ENCODE data around the gene GNAI3.

GNAI3 gene

GRCh38 chr1:109546311-109547109 lies 1.9 kb upstream of the GNAI3 start:
- DNase-seq: peak; percentile 68 to 90 (median 81)

GRCh38 chr1:109547463-109548320 lies 723 bp upstream of the GNAI3 start:
- peak in 1 of 5 donors; percentile 45 for DNase-seq

GRCh38 chr1:109556563-109556962 lies 8.1 kb downstream of the GNAI3 start:
- no peak for DNase-seq

GRCh38 chr1:109557520-109557919 lies 9.1 kb downstream of the GNAI3 start:
- DNase-seq: no peak

GRCh38 chr1:109559995-109560394 lies 11.6 kb downstream of the GNAI3 start:
- no peak for DNase-seq

- DNase-seq: no peak
Observed at GRCh38 chr1:109564194-109564878, 15.9 kb downstream of the GNAI3 start.

GRCh38 chr1:109565241-109565640 lies 16.8 kb downstream of the GNAI3 start:
- DNase-seq: no peak

GRCh38 chr1:109566982-109567381 lies 18.6 kb downstream of the GNAI3 start:
- DNase-seq: no peak

GRCh38 chr1:109567877-109568672 lies 19.7 kb downstream of the GNAI3 start:
- no peak for DNase-seq

GRCh38 chr1:109569323-109569722 lies 20.9 kb downstream of the GNAI3 start:
- DNase-seq: no peak

GRCh38 chr1:109570414-109570813 lies 22.0 kb downstream of the GNAI3 start:
- DNase-seq: no peak

GRCh38 chr1:109573785-109574184 lies 25.4 kb downstream of the GNAI3 start:
- DNase-seq: no peak

- DNase-seq: no peak
Observed at GRCh38 chr1:109578947-109579443, 30.6 kb downstream of the GNAI3 start.

- DNase-seq: no peak
Observed at GRCh38 chr1:109579491-109579890, 31.1 kb downstream of the GNAI3 start.

- no peak for DNase-seq
Observed at GRCh38 chr1:109582021-109582420, 33.6 kb downstream of the GNAI3 start.

- DNase-seq: no peak
Observed at GRCh38 chr1:109584766-109585165, 36.4 kb downstream of the GNAI3 start.

GRCh38 chr1:109586055-109586454 lies 37.6 kb downstream of the GNAI3 start:
- DNase-seq: no peak

GRCh38 chr1:109589177-109589576 lies 40.8 kb downstream of the GNAI3 start:
- DNase-seq: no peak

GRCh38 chr1:109589679-109590078 lies 41.3 kb downstream of the GNAI3 start:
- no peak for DNase-seq

- DNase-seq: no peak
Observed at GRCh38 chr1:109592916-109593315, 44.5 kb downstream of the GNAI3 start.

GRCh38 chr1:109595531-109595930 lies 47.1 kb downstream of the GNAI3 start:
- DNase-seq: no peak

GRCh38 chr1:109598156-109598555 lies 49.7 kb downstream of the GNAI3 start:
- no peak for DNase-seq
